Calu3 (cell line): ENCODE data around the gene PCP4L1. TPM values are rescaled to one million over a fixed set of nuclear protein-coding genes. Genes with fewer than 3 reads are reported as not detected.

Experiments
- BruUV-seq: library from RNA; stranded (reverse); fragments of 400-500 nt; replicated peaks from 2 replicates; lab custom pipeline; 2021; lab: Mats Ljungman, UMichigan
- CTCF ChIA-PET: fragments of 300-600 bp; sonication (Branson Sonifier 250); formaldehyde crosslinking; loops from one replicate; lab custom pipeline; 2022; ENCODE audit warnings: antibody characterized with exemption; lab: Charles Lee
- DNase-seq: peaks from one replicate; pipeline ENCODE4 v3.0.0; 2022
- H3K27ac Mint-ChIP-seq: one replicate; pipeline ENCODE4 v1.8.0; 2022; ENCODE audit warnings: mixed read lengths; ENCODE audit not compliant: unreplicated experiment
- H3K27me3 Mint-ChIP-seq: one replicate; pipeline ENCODE4 v1.8.0; 2022; ENCODE audit warnings: mixed read lengths; ENCODE audit not compliant: unreplicated experiment
- H3K36me3 Mint-ChIP-seq: one replicate; pipeline ENCODE4 v1.8.0; 2022; ENCODE audit warnings: mild to moderate bottlenecking, moderate library complexity, mixed read lengths; ENCODE audit not compliant: insufficient read depth, unreplicated experiment
- H3K4me1 Mint-ChIP-seq: one replicate; pipeline ENCODE4 v1.8.0; 2022; ENCODE audit warnings: mild to moderate bottlenecking, low read depth, mixed read lengths; ENCODE audit not compliant: unreplicated experiment
- H3K4me3 Mint-ChIP-seq: one replicate; pipeline ENCODE4 v1.8.0; 2022; ENCODE audit warnings: mild to moderate bottlenecking, low read depth, moderate library complexity, mixed read lengths; ENCODE audit not compliant: unreplicated experiment
- H3K9me3 Mint-ChIP-seq: one replicate; pipeline ENCODE4 v1.8.0; 2022; ENCODE audit warnings: low read depth, mixed read lengths; ENCODE audit not compliant: unreplicated experiment
- CTCF ChIP-seq: fragments of 200-600 bp; IDR thresholded peaks from one replicate; pipeline ENCODE4 v1.8.0; 2022; ENCODE audit warnings: antibody characterized with exemption; ENCODE audit not compliant: unreplicated experiment
- intact Hi-C: fragments of 100-400 bp; cut with micrococcal nuclease; formaldehyde crosslinking; loops from one replicate; pipeline ENCODE4 v1.10.0; 2022; ENCODE audit not compliant: unreplicated experiment
- total RNA-seq: library from RNA; stranded (reverse); gene quantifications from 2 replicates; pipeline ENCODE4 v1.2.3, GENCODE V29; 2022

PCP4L1 gene
- total RNA-seq, 1 experiment from 2014 or later = not detected

GRCh38 chr1:161304927-161305866 lies 46.7 kb downstream of the PCP4L1 start:
- BruUV-seq = no TSS peak
- no peaks in the 10 kb centered on the region for H3K36me3 Mint-ChIP-seq
- intact Hi-C loops = no loop called here
- CTCF ChIA-PET = no interaction called here
- H3K27ac Mint-ChIP-seq = no peak overlapping the region
- H3K27me3 Mint-ChIP-seq = no peaks in the 10 kb centered on the region
- H3K4me3 Mint-ChIP-seq = no peak overlapping the region
- DNase-seq = no peak
- peaks cover 22% of the 10 kb centered on the region for H3K4me1 Mint-ChIP-seq
- TF ChIP-seq CTCF = no peak
- H3K9me3 Mint-ChIP-seq = no peaks in the 10 kb centered on the region

- Mint-ChIP-seq H3K36me3 (no peaks in the 10 kb centered on the region), H3K27me3 (peaks cover 5% of the 10 kb centered on the region), H3K4me3 (no peak overlapping the region), H3K9me3 (no peaks in the 10 kb centered on the region), H3K27ac (no peak overlapping the region), H3K4me1 (peaks cover 22% of the 10 kb centered on the region)
- intact Hi-C loops = no loop called here
- CTCF ChIA-PET = interaction anchor here (0.6 kb wide), 1 partner anchor 173 kb away, joined by 3 read pairs; the partner anchor contains the start of gene DEDD
- BruUV-seq = no TSS peak
- TF ChIP-seq CTCF = no peak
- no peak for DNase-seq
Measured at GRCh38 chr1:161305867-161306519, 47.4 kb downstream of the PCP4L1 start.

- intact Hi-C loops = no loop called here
- no peak for DNase-seq
- Mint-ChIP-seq H3K4me3 (no peak overlapping the region), H3K27ac (no peak overlapping the region), H3K36me3 (no peaks in the 10 kb centered on the region), H3K27me3 (peaks cover 14% of the 10 kb centered on the region), H3K9me3 (no peaks in the 10 kb centered on the region), H3K4me1 (peaks cover 22% of the 10 kb centered on the region)
- no peak for TF ChIP-seq CTCF
- CTCF ChIA-PET = interaction anchor here (0.6 kb wide), 1 partner anchor 13 kb away, joined by 3 read pairs; no protein-coding TSS in a partner anchor
- no TSS peak for BruUV-seq
Measured at GRCh38 chr1:161307230-161307768, 48.8 kb downstream of the PCP4L1 start.

- H3K9me3 Mint-ChIP-seq = no peaks in the 10 kb centered on the region
- CTCF ChIA-PET = no interaction called here
- peaks cover 22% of the 10 kb centered on the region for H3K4me1 Mint-ChIP-seq
- DNase-seq = no peak
- BruUV-seq = no TSS peak
- no peaks in the 10 kb centered on the region for H3K36me3 Mint-ChIP-seq
- intact Hi-C loops = no loop called here
- H3K4me3 Mint-ChIP-seq = no peak overlapping the region
- H3K27me3 Mint-ChIP-seq = peaks cover 14% of the 10 kb centered on the region
- no peak overlapping the region for H3K27ac Mint-ChIP-seq
- no peak for TF ChIP-seq CTCF
Measured at GRCh38 chr1:161307892-161308638, 49.5 kb downstream of the PCP4L1 start.
